HG03097 (cell line): ENCODE measurements around the gene ANKRD13C.

Experiments used
- ATAC-seq: cut with Tn5 transposase; IDR thresholded peaks from one replicate; pipeline ENCODE4 v1.9.1; 2021; ENCODE audit not compliant: unreplicated experiment, low FRiP score

ANKRD13C gene

GRCh38 chr1:70314706-70315304 lies 39.7 kb downstream of the ANKRD13C start:
- no peak for ATAC-seq

- ATAC-seq = no peak
Observed at GRCh38 chr1:70311369-70311768, 43.2 kb downstream of the ANKRD13C start.

GRCh38 chr1:70299472-70299871 lies 55.0 kb downstream of the ANKRD13C start:
- ATAC-seq = no peak

- no peak for ATAC-seq
Observed at GRCh38 chr1:70295749-70296148, 58.8 kb downstream of the ANKRD13C start.

GRCh38 chr1:70293186-70293843 lies 61.2 kb downstream of the ANKRD13C start:
- no peak for ATAC-seq

GRCh38 chr1:70290218-70290617 lies 64.3 kb downstream of the ANKRD13C start:
- ATAC-seq = no peak

GRCh38 chr1:70288166-70288565 lies 66.4 kb downstream of the ANKRD13C start:
- no peak for ATAC-seq

GRCh38 chr1:70286453-70286852 lies 68.1 kb downstream of the ANKRD13C start:
- no peak for ATAC-seq

- no peak for ATAC-seq
Observed at GRCh38 chr1:70284366-70284765, 70.2 kb downstream of the ANKRD13C start.

GRCh38 chr1:70278710-70279109 lies 75.8 kb downstream of the ANKRD13C start:
- ATAC-seq = no peak

- ATAC-seq = no peak
Observed at GRCh38 chr1:70277875-70278274, 76.6 kb downstream of the ANKRD13C start.

- ATAC-seq = no peak
Observed at GRCh38 chr1:70265946-70266345, 88.6 kb downstream of the ANKRD13C start.

GRCh38 chr1:70264839-70265238 lies 89.7 kb downstream of the ANKRD13C start:
- no peak for ATAC-seq

GRCh38 chr1:70256664-70257063 lies 97.9 kb downstream of the ANKRD13C start:
- ATAC-seq = no peak

GRCh38 chr1:70248729-70249128 lies 105.8 kb downstream of the ANKRD13C start:
- no peak for ATAC-seq

GRCh38 chr1:70247768-70248167 lies 106.8 kb downstream of the ANKRD13C start:
- no peak for ATAC-seq

- ATAC-seq = no peak
Observed at GRCh38 chr1:70247122-70247521, 107.4 kb downstream of the ANKRD13C start.

GRCh38 chr1:70239940-70240339 lies 114.6 kb downstream of the ANKRD13C start:
- ATAC-seq = no peak

- no peak for ATAC-seq
Observed at GRCh38 chr1:70234733-70235132, 119.8 kb downstream of the ANKRD13C start.

GRCh38 chr1:70231475-70231874 lies 123.0 kb downstream of the ANKRD13C start:
- no peak for ATAC-seq

- ATAC-seq = no peak
Observed at GRCh38 chr1:70228670-70229069, 125.9 kb downstream of the ANKRD13C start.

- no peak for ATAC-seq
Observed at GRCh38 chr1:70227439-70227838, 127.1 kb downstream of the ANKRD13C start.
